Astrocyte (in vitro differentiated cells and primary cell): ENCODE results near the gene OR1D2.

Experiments
- EZH2 ChIP-seq: IDR thresholded peaks from 2 replicates; pipeline ENCODE4 v1.6.1; 2012; ENCODE audit warnings: mild to moderate bottlenecking, low read length, inconsistent platforms; ENCODE audit not compliant: insufficient read depth
- TF ChIP-seq, protein P1 (sequence below): IDR thresholded peaks from 2 replicates; pipeline ENCODE4 v1.5.1; 2011; ENCODE audit warnings: low read depth, mild to moderate bottlenecking, inconsistent platforms, low read length, moderate library complexity; ENCODE audit not compliant: insufficient read depth

DNA sequence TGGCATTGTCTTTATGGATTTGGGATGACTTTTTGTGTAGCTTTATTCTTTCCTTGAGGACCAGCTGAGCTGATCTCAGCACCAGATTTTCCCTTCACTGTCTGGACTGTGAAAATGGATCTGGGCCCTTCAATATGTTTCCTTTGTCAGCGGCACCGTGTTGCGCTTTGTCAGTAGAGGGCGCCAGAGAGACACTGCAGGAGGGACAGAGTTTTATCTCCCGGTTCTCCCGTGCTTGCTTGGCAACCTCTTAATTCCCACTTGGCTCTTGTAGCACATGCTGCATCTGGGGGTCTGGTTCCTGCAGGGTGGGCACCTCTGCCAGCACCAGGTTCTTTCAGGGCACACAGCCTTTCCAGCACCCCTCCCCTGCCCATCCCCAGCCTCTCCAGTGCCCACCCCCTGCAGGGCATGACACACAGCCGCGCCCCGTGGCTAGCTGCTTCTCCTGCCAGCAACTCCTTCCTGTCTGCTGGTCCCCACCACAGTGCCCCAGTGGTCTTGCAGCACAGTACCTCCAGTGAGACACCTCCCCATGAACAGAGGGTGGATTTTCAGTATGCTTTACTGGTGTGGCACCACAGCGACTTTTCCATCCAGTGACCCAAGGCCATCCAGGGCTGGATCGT is 60.4 kb downstream of the OR1D2 start:
- TF ChIP-seq, protein P1, sequence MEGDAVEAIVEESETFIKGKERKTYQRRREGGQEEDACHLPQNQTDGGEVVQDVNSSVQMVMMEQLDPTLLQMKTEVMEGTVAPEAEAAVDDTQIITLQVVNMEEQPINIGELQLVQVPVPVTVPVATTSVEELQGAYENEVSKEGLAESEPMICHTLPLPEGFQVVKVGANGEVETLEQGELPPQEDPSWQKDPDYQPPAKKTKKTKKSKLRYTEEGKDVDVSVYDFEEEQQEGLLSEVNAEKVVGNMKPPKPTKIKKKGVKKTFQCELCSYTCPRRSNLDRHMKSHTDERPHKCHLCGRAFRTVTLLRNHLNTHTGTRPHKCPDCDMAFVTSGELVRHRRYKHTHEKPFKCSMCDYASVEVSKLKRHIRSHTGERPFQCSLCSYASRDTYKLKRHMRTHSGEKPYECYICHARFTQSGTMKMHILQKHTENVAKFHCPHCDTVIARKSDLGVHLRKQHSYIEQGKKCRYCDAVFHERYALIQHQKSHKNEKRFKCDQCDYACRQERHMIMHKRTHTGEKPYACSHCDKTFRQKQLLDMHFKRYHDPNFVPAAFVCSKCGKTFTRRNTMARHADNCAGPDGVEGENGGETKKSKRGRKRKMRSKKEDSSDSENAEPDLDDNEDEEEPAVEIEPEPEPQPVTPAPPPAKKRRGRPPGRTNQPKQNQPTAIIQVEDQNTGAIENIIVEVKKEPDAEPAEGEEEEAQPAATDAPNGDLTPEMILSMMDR: no peak
- TF ChIP-seq EZH2: no peak
